Ishikawa (cell line): ENCODE results near the gene PAM.

ENCODE experiments used
- CEBPB ChIP-seq: IDR thresholded peaks from 2 replicates; pipeline ENCODE4 v1.6.1; 2012
- CREB1 ChIP-seq: IDR thresholded peaks from 2 replicates; pipeline ENCODE4 v1.6.1; 2012; ENCODE audit warnings: low read depth
- EGR1 ChIP-seq: IDR thresholded peaks from 2 replicates; pipeline ENCODE4 v1.6.1; 2012
- EP300 ChIP-seq: IDR thresholded peaks from 2 replicates; pipeline ENCODE4 v1.6.1; 2012; ENCODE audit warnings: borderline replicate concordance
- FOXM1 ChIP-seq: IDR thresholded peaks from 2 replicates; pipeline ENCODE4 v1.6.1; 2012; ENCODE audit warnings: low read depth, borderline replicate concordance
- NFIC ChIP-seq: IDR thresholded peaks from 2 replicates; pipeline ENCODE4 v1.6.1; 2012
- RAD21 ChIP-seq: IDR thresholded peaks from 2 replicates; pipeline ENCODE4 v1.6.1; 2012; ENCODE audit warnings: low read depth
- TAF1 ChIP-seq: IDR thresholded peaks from 2 replicates; pipeline ENCODE4 v1.6.1; 2012; ENCODE audit warnings: low read depth, mild to moderate bottlenecking
- TCF12 ChIP-seq: IDR thresholded peaks from 2 replicates; pipeline ENCODE4 v1.6.1; 2012; ENCODE audit warnings: low read depth
- TEAD4 ChIP-seq: IDR thresholded peaks from 2 replicates; pipeline ENCODE4 v1.6.1; 2012
- YY1 ChIP-seq: IDR thresholded peaks from 2 replicates; pipeline ENCODE4 v1.6.1; 2012; ENCODE audit warnings: low read depth
- ZBTB7A ChIP-seq: IDR thresholded peaks from 2 replicates; pipeline ENCODE4 v1.6.1; 2012; ENCODE audit warnings: low read depth
- TF ChIP-seq, protein P1 (sequence below): IDR thresholded peaks from 2 replicates; pipeline ENCODE4 v1.6.1; 2012; ENCODE audit warnings: low read depth, mild to moderate bottlenecking
- TF ChIP-seq, protein P2 (sequence below): IDR thresholded peaks from 2 replicates; pipeline ENCODE4 v1.6.1; 2012
- TF ChIP-seq, protein P3 (sequence below): IDR thresholded peaks from 2 replicates; pipeline ENCODE4 v1.6.1; 2012

Gene PAM

DNA sequence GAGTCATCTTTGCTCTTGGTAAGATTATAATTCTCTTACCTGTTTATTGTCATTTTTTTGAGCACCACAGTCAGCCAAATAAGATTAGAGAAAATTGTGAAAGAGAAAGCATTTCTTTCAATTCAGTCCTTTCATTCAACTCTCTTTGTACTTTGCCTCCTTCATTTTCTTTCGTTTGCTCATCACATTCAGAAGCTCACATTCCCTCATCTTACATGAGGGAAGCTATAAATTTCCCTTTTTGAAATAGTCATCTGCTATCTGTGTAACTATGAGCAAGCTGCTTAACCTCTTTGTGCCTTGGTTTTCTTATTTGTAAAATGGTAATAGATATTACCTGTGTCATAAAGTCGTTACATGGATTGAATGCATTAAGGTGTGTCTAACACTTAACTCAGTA is 41.4 kb downstream of the PAM start:
- TF ChIP-seq CREB1 (no peak), TCF12 (no peak), RAD21 (no peak), ZBTB7A (no peak), YY1 (no peak), EGR1 (no peak), TEAD4 (no peak), NFIC (no peak), FOXM1 (no peak), TAF1 (no peak), EP300 (no peak)
- TF ChIP-seq, protein P1, sequence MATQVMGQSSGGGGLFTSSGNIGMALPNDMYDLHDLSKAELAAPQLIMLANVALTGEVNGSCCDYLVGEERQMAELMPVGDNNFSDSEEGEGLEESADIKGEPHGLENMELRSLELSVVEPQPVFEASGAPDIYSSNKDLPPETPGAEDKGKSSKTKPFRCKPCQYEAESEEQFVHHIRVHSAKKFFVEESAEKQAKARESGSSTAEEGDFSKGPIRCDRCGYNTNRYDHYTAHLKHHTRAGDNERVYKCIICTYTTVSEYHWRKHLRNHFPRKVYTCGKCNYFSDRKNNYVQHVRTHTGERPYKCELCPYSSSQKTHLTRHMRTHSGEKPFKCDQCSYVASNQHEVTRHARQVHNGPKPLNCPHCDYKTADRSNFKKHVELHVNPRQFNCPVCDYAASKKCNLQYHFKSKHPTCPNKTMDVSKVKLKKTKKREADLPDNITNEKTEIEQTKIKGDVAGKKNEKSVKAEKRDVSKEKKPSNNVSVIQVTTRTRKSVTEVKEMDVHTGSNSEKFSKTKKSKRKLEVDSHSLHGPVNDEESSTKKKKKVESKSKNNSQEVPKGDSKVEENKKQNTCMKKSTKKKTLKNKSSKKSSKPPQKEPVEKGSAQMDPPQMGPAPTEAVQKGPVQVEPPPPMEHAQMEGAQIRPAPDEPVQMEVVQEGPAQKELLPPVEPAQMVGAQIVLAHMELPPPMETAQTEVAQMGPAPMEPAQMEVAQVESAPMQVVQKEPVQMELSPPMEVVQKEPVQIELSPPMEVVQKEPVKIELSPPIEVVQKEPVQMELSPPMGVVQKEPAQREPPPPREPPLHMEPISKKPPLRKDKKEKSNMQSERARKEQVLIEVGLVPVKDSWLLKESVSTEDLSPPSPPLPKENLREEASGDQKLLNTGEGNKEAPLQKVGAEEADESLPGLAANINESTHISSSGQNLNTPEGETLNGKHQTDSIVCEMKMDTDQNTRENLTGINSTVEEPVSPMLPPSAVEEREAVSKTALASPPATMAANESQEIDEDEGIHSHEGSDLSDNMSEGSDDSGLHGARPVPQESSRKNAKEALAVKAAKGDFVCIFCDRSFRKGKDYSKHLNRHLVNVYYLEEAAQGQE = no peak
- TF ChIP-seq, protein P2, sequence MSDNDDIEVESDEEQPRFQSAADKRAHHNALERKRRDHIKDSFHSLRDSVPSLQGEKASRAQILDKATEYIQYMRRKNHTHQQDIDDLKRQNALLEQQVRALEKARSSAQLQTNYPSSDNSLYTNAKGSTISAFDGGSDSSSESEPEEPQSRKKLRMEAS = no peak
- TF ChIP-seq, protein P3, sequence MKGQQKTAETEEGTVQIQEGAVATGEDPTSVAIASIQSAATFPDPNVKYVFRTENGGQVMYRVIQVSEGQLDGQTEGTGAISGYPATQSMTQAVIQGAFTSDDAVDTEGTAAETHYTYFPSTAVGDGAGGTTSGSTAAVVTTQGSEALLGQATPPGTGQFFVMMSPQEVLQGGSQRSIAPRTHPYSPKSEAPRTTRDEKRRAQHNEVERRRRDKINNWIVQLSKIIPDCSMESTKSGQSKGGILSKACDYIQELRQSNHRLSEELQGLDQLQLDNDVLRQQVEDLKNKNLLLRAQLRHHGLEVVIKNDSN = no peak

DNA sequence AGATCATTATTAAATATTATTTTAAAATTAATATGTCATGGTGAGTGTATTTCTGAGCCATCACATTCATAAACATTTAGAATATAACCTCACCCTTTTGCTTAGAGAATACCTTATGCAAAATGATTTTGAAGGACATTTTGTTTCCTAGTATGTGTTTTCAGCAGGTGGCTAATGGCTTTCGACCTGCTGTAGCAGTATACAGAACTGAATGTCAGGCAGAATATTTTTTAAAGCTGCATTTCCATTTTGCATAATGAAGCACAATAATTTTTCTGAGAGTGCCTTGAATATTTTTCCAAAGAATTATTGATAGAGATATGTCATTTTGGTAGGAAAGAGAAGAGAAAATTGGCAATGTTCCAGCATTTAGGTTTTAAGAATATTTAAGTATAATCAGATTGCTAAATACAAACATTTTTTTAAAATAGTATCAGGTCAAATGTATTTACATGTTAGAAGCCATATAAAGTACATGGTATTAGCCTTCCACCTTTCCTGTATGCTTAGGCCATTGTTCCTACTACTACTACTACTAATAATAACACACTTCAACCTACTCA is 42.3 kb downstream of the PAM start:
- TF ChIP-seq TCF12 = no peak
- TF ChIP-seq NFIC = no peak
- no peak for TF ChIP-seq ZBTB7A
- no peak for TF ChIP-seq YY1
- no peak for TF ChIP-seq TEAD4
- TF ChIP-seq, protein P3 = no peak
- no peak for TF ChIP-seq EP300
- TF ChIP-seq, protein P2 = no peak
- TF ChIP-seq EGR1 = no peak
- TF ChIP-seq, protein P1 = no peak
- TF ChIP-seq TAF1 = no peak
- no peak for TF ChIP-seq CEBPB

DNA sequence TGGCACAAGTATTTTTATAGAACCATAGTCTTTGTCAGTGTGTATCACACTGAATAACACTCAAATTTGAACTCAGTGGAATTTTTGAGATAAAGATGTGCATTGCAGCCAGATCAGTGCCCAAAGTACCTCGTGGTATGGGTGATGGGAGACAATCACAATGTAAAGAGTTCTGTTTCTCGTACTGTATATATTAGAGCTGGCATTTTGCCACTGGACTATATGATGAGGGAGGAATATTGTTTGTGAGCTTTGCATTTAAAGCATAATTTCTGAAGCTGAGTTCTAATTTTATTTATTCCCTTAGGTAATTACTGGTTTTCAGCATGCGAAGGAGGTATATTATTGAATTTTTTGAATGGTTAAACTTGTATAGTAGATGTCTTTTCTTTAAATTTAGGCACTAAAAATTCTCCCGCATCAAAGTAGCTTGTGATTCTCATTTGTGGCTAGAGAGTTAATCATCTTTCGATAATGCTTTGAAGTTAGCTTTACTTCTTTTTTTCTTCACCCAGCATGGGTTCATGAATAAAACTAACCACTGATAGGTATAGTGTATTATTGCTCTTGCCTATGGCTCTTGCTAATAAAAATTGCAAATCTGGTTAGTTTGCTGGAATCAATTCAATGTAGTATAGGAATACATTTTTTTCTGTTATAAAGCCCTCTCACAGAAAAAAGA is 43.1 kb downstream of the PAM start:
- TF ChIP-seq RAD21 = no peak
- TF ChIP-seq EGR1 = no peak
- no peak for TF ChIP-seq YY1
- TF ChIP-seq, protein P2 = no peak
- no peak for TF ChIP-seq CREB1
- no peak for TF ChIP-seq TCF12

DNA sequence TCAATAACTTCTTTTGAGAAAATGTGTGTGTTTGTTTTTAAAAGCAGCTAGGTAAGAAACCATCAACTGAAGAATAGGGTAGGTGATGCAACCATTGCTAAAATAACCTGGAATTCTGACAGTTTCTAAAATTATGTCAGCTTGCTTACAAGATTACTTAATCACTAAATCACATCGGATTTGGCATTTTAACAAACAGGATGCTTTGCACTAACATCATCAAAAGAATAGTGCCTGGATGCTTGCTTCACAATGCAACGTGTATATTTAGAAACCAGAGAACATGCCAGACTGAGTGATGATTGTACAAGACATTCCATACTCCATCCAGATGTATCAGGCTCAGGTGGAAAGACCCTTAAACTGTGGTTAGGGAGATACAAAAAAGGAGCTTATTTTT is 43.9 kb downstream of the PAM start:
- TF ChIP-seq FOXM1 (no peak), TEAD4 (no peak), CREB1 (no peak), RAD21 (no peak), EP300 (no peak), CEBPB (no peak), TCF12 (no peak), EGR1 (no peak), YY1 (no peak), TAF1 (no peak), NFIC (no peak), ZBTB7A (no peak)
- TF ChIP-seq, protein P2 = no peak
- TF ChIP-seq, protein P1 = no peak
- TF ChIP-seq, protein P3 = no peak
